Stimulated activated CD4-positive, alpha-beta T cell treated with anti-CD3 and anti-CD28 coated beads, Interleukin-4, amount 100 ng/mL, for 4 hours (primary cell): ENCODE results near the gene RAB32.
"Not testable (repeated sequence)": the region's sequence is repeated elsewhere in the genome, so short reads cannot be mapped to it uniquely, and the experiment has no call there.

Source experiments
- DNase-seq, 2 experiments: peaks; one replicate each; pipeline ENCODE4 v3.0.0-alpha.2; 2020

Gene RAB32

GRCh38 chr6:146543211-146543939 lies at the start of gene RAB32:
Gene RAB32, plus strand, starts transcription at chr6:146543833. Its CDS starts 39 bp downstream, at chr6:146543872.
- peak in 1 of 2 experiments; percentile 6 for DNase-seq

GRCh38 chr6:146498309-146498708 lies 45.3 kb upstream of the RAB32 start:
- no peak for DNase-seq

DNA sequence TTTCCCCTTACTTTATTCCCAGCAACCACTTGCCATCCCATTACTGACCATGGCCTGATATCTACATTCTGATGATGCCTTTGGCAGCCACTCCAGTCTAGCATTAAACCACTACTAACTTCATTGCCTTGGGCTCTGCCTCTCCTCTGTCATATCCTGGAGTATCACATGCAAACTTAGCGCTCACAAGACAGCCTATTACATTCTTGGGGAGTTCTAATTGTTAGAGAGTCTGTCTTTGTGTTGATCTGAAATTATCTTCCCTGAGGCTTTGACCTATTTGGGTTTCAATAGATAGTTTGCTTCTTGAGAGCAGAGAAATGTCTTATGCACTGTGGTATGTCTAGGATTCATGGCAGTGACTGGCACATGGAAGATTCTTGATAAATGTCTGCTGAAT lies 40.5 kb upstream of the RAB32 start:
- no peak for DNase-seq

- DNase-seq, result no peak
Measured at GRCh38 chr6:146515212-146515611, 28.4 kb upstream of the RAB32 start.

DNA sequence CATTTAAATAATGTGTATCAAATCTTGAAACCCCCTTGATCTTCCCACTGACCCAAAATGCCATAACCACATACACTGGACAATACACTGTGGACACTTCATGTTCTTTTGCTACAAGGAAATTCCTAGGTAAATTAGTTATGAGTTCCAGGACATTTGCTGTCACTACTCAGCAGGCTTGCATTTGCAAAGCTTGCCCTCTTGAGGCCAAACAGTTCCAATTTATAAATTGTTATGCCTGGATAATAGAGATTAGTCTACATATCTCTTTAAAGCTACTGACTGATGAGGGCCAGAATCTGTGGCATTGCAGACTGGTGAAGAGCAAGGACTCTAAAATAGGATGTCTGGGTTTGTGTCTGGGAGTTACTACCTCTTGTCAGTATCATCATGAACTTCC lies 17.4 kb upstream of the RAB32 start:
- DNase-seq, result no peak

DNA sequence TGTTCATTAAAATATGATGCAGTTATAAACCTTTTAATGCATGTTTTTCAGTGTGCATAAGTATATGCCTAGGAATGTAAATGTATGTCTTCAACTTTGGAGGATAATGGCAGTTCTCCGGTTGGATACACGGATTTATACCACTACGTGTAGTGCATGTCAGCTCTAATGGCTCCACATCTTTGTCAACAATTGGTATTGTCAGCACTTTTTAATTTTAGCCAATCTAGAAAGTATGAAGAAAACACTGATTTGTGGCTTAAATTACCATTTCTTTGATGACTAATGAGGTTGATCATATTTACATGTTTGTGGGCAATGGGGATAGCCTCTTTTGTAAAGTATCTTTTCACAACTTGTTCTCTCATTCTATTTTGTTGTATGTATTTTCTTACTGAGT lies 10.9 kb upstream of the RAB32 start:
- no peak for DNase-seq

- DNase-seq, result no peak
Measured at GRCh38 chr6:146542881-146543210, 787 bp upstream of the RAB32 start.

- DNase-seq, result no peak
Measured at GRCh38 chr6:146543940-146544615, 445 bp downstream of the RAB32 start.

GRCh38 chr6:146544616-146545182 lies 1.1 kb downstream of the RAB32 start:
- no peak for DNase-seq

- no peak for DNase-seq
Measured at GRCh38 chr6:146545581-146545980, 1.9 kb downstream of the RAB32 start.

- DNase-seq, result no peak
Measured at GRCh38 chr6:146546443-146547043, 2.9 kb downstream of the RAB32 start.

- DNase-seq, result no peak
Measured at GRCh38 chr6:146547889-146548288, 4.3 kb downstream of the RAB32 start.

- no peak for DNase-seq
Measured at GRCh38 chr6:146548898-146549374, 5.3 kb downstream of the RAB32 start.

GRCh38 chr6:146550911-146551310 lies 7.3 kb downstream of the RAB32 start:
- DNase-seq, result no peak

DNA sequence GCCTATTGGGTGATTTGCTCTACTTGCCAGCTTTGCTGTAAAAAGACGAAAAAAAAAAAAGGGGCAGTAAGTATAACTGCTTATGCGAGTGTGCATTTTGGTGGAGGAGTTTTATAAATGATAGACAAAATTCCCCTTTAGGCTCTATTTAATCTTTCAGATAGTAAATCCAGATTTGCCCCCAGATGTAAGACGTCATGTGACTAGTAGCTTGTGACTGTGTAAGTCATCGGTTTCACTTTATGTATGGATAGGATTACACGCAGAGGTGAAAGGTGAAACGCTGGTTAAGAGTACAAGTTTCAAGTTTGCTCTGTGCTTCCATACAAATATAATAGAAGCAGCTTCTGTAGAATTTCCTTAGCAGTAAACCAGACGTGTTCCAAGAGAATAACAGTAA lies 7.9 kb downstream of the RAB32 start:
- no peak for DNase-seq

DNA sequence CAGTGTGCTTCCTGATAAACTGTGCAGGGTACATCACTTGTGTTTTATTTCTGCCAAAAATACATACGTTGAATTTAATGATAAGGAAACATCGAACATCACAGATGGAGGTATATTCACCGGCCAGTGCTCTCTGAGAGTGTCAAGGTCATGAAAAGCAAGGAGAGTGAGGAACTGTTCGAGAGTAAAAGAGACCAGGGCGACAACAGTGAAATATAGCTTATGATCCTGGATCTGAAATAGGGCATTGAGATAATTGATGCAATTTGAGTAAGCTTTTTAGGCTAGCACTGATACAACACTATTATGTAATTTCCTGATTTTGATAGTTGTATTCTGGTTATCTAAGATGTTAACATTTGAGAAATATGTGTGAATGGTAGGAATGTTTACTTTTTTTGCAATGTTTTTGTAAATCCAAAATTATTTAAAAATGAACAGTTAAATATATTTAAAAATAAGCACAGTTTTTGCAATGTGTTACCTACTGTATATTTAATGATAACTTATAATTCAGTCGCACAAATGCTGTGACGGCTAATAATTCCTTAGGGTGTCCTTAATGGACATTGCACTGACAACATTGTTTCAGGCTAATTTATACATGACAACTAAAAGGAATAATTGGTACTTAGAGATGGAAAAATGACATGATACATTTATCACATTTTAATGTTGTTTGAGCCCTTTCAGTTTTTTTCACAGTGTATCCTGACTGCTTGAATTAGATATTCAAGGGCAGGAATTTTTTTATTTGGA lies 9.9 kb downstream of the RAB32 start:
- DNase-seq, result no peak

- no peak for DNase-seq
Measured at GRCh38 chr6:146560607-146561006, 17.0 kb downstream of the RAB32 start.

DNA sequence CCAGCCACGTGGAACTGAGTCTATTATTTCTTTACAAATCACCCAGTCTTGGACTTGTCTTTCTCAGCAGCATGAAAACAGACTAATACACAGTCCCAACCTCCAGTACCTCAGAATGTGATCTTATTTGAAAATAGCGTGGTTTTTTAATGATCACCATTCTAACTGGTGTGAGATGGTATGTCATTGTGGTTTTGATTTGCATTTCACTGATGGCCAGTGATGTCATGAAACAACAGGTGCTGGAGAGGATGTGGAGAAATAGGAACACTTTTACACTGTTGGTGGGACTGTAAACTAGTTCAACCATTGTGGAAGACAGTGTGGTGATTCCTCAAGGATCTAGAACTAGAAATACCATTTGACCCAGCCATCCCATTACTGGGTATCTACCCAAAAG lies 23.0 kb downstream of the RAB32 start:
- DNase-seq, result not testable (repeated sequence)

GRCh38 chr6:146568619-146569018 lies 25.0 kb downstream of the RAB32 start:
- not testable (repeated sequence) for DNase-seq

DNA sequence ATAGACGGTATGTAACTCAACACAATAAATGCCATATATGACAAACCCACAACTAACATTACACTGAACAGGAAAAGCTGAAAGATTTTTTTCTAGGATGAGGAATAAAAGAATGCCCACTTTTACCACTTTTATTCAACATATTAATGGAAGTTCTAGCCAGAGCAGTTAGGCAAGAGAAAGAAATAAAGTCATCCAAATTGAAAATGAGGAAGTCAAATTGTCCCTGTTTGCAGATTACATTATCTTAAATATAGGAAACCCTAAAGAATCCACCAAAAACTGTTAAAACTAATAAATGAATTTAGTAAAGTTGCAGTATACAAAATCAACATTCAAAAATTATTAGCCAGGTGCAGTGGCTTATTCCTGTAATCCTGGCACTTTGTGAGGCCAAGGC lies 30.6 kb downstream of the RAB32 start:
- no peak for DNase-seq

DNA sequence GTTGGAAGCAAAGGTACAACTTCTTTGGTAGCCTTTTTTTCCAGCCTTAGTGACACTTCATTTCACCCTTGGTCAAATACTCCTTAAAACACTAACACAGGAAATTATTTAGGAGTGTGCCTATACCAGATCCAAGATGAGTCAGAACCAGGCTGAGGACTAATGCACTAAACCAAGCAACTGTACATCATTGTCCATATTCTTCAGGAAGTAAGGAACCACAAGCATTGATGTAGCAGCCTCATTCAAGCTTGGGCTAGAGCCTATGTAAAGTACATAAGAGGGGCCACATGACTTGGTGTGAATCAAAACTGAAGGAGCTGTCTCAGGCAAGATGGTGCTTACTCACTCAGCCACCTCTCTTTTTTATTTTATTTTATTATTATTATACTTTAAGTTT lies 34.4 kb downstream of the RAB32 start:
- DNase-seq, result no peak

GRCh38 chr6:146581968-146582367 lies 38.3 kb downstream of the RAB32 start:
- DNase-seq, result no peak

DNA sequence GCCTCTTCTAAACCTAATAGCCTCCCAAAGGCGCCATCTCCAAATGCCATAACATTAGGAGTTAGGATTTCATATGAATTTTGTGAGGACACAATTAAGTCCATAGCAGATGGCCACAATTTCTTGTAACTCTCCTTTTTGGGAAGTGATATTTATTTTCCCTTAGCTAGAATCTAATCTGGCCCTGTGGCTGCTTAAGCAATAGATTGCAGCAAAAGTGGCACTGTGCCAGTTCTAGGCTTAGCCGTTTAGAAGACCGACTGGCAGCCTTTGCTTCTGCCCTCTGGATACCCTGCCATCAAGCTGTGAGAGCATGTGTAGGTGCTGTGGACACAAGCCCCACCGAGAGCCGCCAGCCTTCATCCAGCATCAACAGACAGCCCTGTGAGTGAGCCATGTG lies 39.2 kb downstream of the RAB32 start:
- no peak for DNase-seq
